ENCODE measurements around the gene HPCAL4.

The HPCAL4 gene

GRCh38 chr1:39643705-39644104 is 47.5 kb downstream of the HPCAL4 start:
- no peak overlapping the region for H2BK120ac ChIP-seq (ENCODE audit: low read depth, low read length)
- H3K18ac ChIP-seq (ENCODE audit: low read depth in 1 of 2, low read length in 2 of 2) = no peak overlapping the region
- H3K36me3 ChIP-seq (ENCODE audit: control insufficient read depth in 1 of 2, insufficient read depth in 2 of 2, low read depth in 1 of 2, low read length in 2 of 2) = peaks cover 0 to 2% of the 10 kb centered on the region in 2 experiments
- no peak overlapping the region for H3K27ac ChIP-seq (ENCODE audit: low read length, poor library complexity, severe bottlenecking)
- no peak overlapping the region for H4K91ac ChIP-seq (ENCODE audit: low read length)
- H3K9me3 ChIP-seq (ENCODE audit: control insufficient read depth, low read length) = no peaks in the 10 kb centered on the region
- H2BK12ac ChIP-seq (ENCODE audit: low read length in 2 of 2) = no peak overlapping the region
- no peak overlapping the region for H3K9ac ChIP-seq (ENCODE audit: low read length)
- no peak overlapping the region for H3K14ac ChIP-seq (ENCODE audit: low read length in 2 of 2)
- no peaks in the 10 kb centered on the region for H3K79me1 ChIP-seq (replicated peaks; ENCODE audit: low read length, poor library complexity, severe bottlenecking)
- H3K4me2 ChIP-seq (ENCODE audit: low read length, poor library complexity, severe bottlenecking) = no peak overlapping the region
- H2AK5ac ChIP-seq (ENCODE audit: low read length, severe bottlenecking) = no peak overlapping the region
- peaks cover 55 to 70% of the 10 kb centered on the region in 2 experiments for H3K27me3 ChIP-seq (ENCODE audit: control insufficient read depth in 1 of 2, insufficient read depth in 1 of 2, low read length in 2 of 2)
- H2BK5ac ChIP-seq (ENCODE audit: low read depth, low read length, poor library complexity, severe bottlenecking) = no peak overlapping the region
- DNase-seq = no peak
- H3K23ac ChIP-seq (ENCODE audit: low read length in 2 of 2) = no peak overlapping the region
- no peak overlapping the region for H2AFZ ChIP-seq (ENCODE audit: low read depth, low read length)
- 83% methylated on average over 2 of the region's 3 CpGs for WGBS
- no peak overlapping the region for H3K4me3 ChIP-seq (ENCODE audit: insufficient read depth in 1 of 2, low read depth in 1 of 2, low read length in 2 of 2)
- peaks cover 10% of the 10 kb centered on the region for H3K4me1 ChIP-seq (ENCODE audit: control insufficient read depth, insufficient read depth, low read depth, low read length)
- H2BK15ac ChIP-seq (ENCODE audit: low read depth, poor library complexity, severe bottlenecking) = no peak overlapping the region
- no peak overlapping the region for H4K8ac ChIP-seq (ENCODE audit: low read length)
- no peak overlapping the region for H3K4ac ChIP-seq (ENCODE audit: low read depth in 1 of 2, low read length in 2 of 2)

- H3K27ac ChIP-seq (ENCODE audit: low read length, poor library complexity, severe bottlenecking) = no peak overlapping the region
- DNase-seq = no peak
- peaks cover 10% of the 10 kb centered on the region for H3K4me1 ChIP-seq (ENCODE audit: control insufficient read depth, insufficient read depth, low read depth, low read length)
- H3K23ac ChIP-seq (ENCODE audit: low read length in 2 of 2) = no peak overlapping the region
- no peak overlapping the region for H2AFZ ChIP-seq (ENCODE audit: low read depth, low read length)
- no peak overlapping the region for H4K8ac ChIP-seq (ENCODE audit: low read length)
- no peak overlapping the region for H3K4me2 ChIP-seq (ENCODE audit: low read length, poor library complexity, severe bottlenecking)
- H3K36me3 ChIP-seq (ENCODE audit: control insufficient read depth in 1 of 2, insufficient read depth in 2 of 2, low read depth in 1 of 2, low read length in 2 of 2) = peaks cover 0 to 2% of the 10 kb centered on the region in 2 experiments
- no peak overlapping the region for H2BK120ac ChIP-seq (ENCODE audit: low read depth, low read length)
- 69% methylated on average over 4 of the region's 4 CpGs for WGBS
- H3K9ac ChIP-seq (ENCODE audit: low read length) = no peak overlapping the region
- H3K4ac ChIP-seq (ENCODE audit: low read depth in 1 of 2, low read length in 2 of 2) = no peak overlapping the region
- no peak overlapping the region for H3K18ac ChIP-seq (ENCODE audit: low read depth in 1 of 2, low read length in 2 of 2)
- no peaks in the 10 kb centered on the region for H3K9me3 ChIP-seq (ENCODE audit: control insufficient read depth, low read length)
- no peak overlapping the region for H2BK15ac ChIP-seq (ENCODE audit: low read depth, poor library complexity, severe bottlenecking)
- H3K14ac ChIP-seq (ENCODE audit: low read length in 2 of 2) = no peak overlapping the region
- peaks cover 55 to 70% of the 10 kb centered on the region in 2 experiments for H3K27me3 ChIP-seq (ENCODE audit: control insufficient read depth in 1 of 2, insufficient read depth in 1 of 2, low read length in 2 of 2)
- no peaks in the 10 kb centered on the region for H3K79me1 ChIP-seq (replicated peaks; ENCODE audit: low read length, poor library complexity, severe bottlenecking)
- H2BK5ac ChIP-seq (ENCODE audit: low read depth, low read length, poor library complexity, severe bottlenecking) = no peak overlapping the region
- H4K91ac ChIP-seq (ENCODE audit: low read length) = no peak overlapping the region
- H3K4me3 ChIP-seq (ENCODE audit: insufficient read depth in 1 of 2, low read depth in 1 of 2, low read length in 2 of 2) = no peak overlapping the region
- no peak overlapping the region for H2BK12ac ChIP-seq (ENCODE audit: low read length in 2 of 2)
- no peak overlapping the region for H2AK5ac ChIP-seq (ENCODE audit: low read length, severe bottlenecking)
Measured at GRCh38 chr1:39642796-39643195, 48.4 kb downstream of the HPCAL4 start.

- H2BK12ac ChIP-seq (ENCODE audit: low read length in 2 of 2) = no peak overlapping the region
- no peak overlapping the region for H4K8ac ChIP-seq (ENCODE audit: low read length)
- H3K27me3 ChIP-seq (ENCODE audit: control insufficient read depth in 1 of 2, insufficient read depth in 1 of 2, low read length in 2 of 2) = peaks cover 68 to 70% of the 10 kb centered on the region in 2 experiments
- no peak overlapping the region for H4K91ac ChIP-seq (ENCODE audit: low read length)
- DNase-seq = no peak
- peaks cover 0 to 2% of the 10 kb centered on the region in 2 experiments for H3K36me3 ChIP-seq (ENCODE audit: control insufficient read depth in 1 of 2, insufficient read depth in 2 of 2, low read depth in 1 of 2, low read length in 2 of 2)
- no peak overlapping the region for H3K27ac ChIP-seq (ENCODE audit: low read length, poor library complexity, severe bottlenecking)
- no peak overlapping the region for H3K9ac ChIP-seq (ENCODE audit: low read length)
- H2AK5ac ChIP-seq (ENCODE audit: low read length, severe bottlenecking) = no peak overlapping the region
- no peak overlapping the region for H2BK15ac ChIP-seq (ENCODE audit: low read depth, poor library complexity, severe bottlenecking)
- no peaks in the 10 kb centered on the region for H3K9me3 ChIP-seq (ENCODE audit: control insufficient read depth, low read length)
- no peak overlapping the region for H3K14ac ChIP-seq (ENCODE audit: low read length in 2 of 2)
- no peak overlapping the region for H3K4me2 ChIP-seq (ENCODE audit: low read length, poor library complexity, severe bottlenecking)
- WGBS = 90% methylated on average over 8 of the region's 8 CpGs
- no peak overlapping the region for H2BK120ac ChIP-seq (ENCODE audit: low read depth, low read length)
- H2BK5ac ChIP-seq (ENCODE audit: low read depth, low read length, poor library complexity, severe bottlenecking) = no peak overlapping the region
- peaks cover 3% of the 10 kb centered on the region for H3K4me1 ChIP-seq (ENCODE audit: control insufficient read depth, insufficient read depth, low read depth, low read length)
- H3K4me3 ChIP-seq (ENCODE audit: insufficient read depth in 1 of 2, low read depth in 1 of 2, low read length in 2 of 2) = no peak overlapping the region
- H3K4ac ChIP-seq (ENCODE audit: low read depth in 1 of 2, low read length in 2 of 2) = no peak overlapping the region
- H3K23ac ChIP-seq (ENCODE audit: low read length in 2 of 2) = no peak overlapping the region
- no peak overlapping the region for H3K18ac ChIP-seq (ENCODE audit: low read depth in 1 of 2, low read length in 2 of 2)
- no peak overlapping the region for H2AFZ ChIP-seq (ENCODE audit: low read depth, low read length)
- no peaks in the 10 kb centered on the region for H3K79me1 ChIP-seq (replicated peaks; ENCODE audit: low read length, poor library complexity, severe bottlenecking)
Measured at GRCh38 chr1:39640861-39641260, 50.4 kb downstream of the HPCAL4 start.

GRCh38 chr1:39639305-39640130 is 51.7 kb downstream of the HPCAL4 start, which contains the start of gene HEYL:
Gene HEYL (minus strand): TSS chr1:39639643. CDS start chr1:39639625, 18 bp downstream.
- 6% methylated on average over 87 of the region's 88 CpGs for WGBS
- H3K27me3 ChIP-seq (ENCODE audit: control insufficient read depth in 1 of 2, insufficient read depth in 1 of 2, low read length in 2 of 2) = peaks cover 70 to 75% of the 10 kb centered on the region in 2 experiments

More at GRCh38 chr1:39639305-39640130, 51.7 kb downstream of the HPCAL4 start, which contains the start of gene HEYL:
- Histone ChIP-seq H3K14ac (ENCODE audit: low read length in 2 of 2) (peak within 1 kb of the TSS in 1 of 2 experiments; percentile 97), H3K4me3 (ENCODE audit: insufficient read depth in 1 of 2, low read depth in 1 of 2, low read length in 2 of 2) (peak within 1 kb of the TSS; percentile 28 to 56), H3K9ac (ENCODE audit: low read length) (no peak within 1 kb of the TSS), H2BK12ac (ENCODE audit: low read length in 2 of 2) (peak within 1 kb of the TSS in 1 of 2 experiments; percentile 84), H3K9me3 (ENCODE audit: control insufficient read depth, low read length) (no peaks in the 10 kb centered on the region), H3K79me1 (replicated peaks; ENCODE audit: low read length, poor library complexity, severe bottlenecking) (no peaks in the 10 kb centered on the region), H2BK15ac (ENCODE audit: low read depth, poor library complexity, severe bottlenecking) (peak within 1 kb of the TSS; percentile 36), H2AK5ac (ENCODE audit: low read length, severe bottlenecking) (no peak within 1 kb of the TSS), H3K36me3 (ENCODE audit: control insufficient read depth in 1 of 2, insufficient read depth in 2 of 2, low read depth in 1 of 2, low read length in 2 of 2) (peaks cover 0 to 2% of the 10 kb centered on the region in 2 experiments), H4K8ac (ENCODE audit: low read length) (peak within 1 kb of the TSS; percentile 38), H3K23ac (ENCODE audit: low read length in 2 of 2) (peak within 1 kb of the TSS in 1 of 2 experiments; percentile 20), H3K27ac (ENCODE audit: low read length, poor library complexity, severe bottlenecking) (no peak within 1 kb of the TSS), H4K91ac (ENCODE audit: low read length) (peak within 1 kb of the TSS; percentile 53), H2AFZ (ENCODE audit: low read depth, low read length) (peak within 1 kb of the TSS; percentile 76), H2BK5ac (ENCODE audit: low read depth, low read length, poor library complexity, severe bottlenecking) (no peak within 1 kb of the TSS), H3K4me1 (ENCODE audit: control insufficient read depth, insufficient read depth, low read depth, low read length) (peaks cover 3% of the 10 kb centered on the region), H3K18ac (ENCODE audit: low read depth in 1 of 2, low read length in 2 of 2) (peak within 1 kb of the TSS; percentile 79 to 89), H3K4me2 (ENCODE audit: low read length, poor library complexity, severe bottlenecking) (no peak within 1 kb of the TSS), H2BK120ac (ENCODE audit: low read depth, low read length) (no peak within 1 kb of the TSS), H3K4ac (ENCODE audit: low read depth in 1 of 2, low read length in 2 of 2) (peak within 1 kb of the TSS in 1 of 2 experiments; percentile 18)
- peak; percentile 74 for DNase-seq
